ENCODE measurements around the gene GRK5. TPM values are rescaled to one million over a fixed set of nuclear protein-coding genes. Genes with fewer than 3 reads are reported as not detected.

The GRK5 gene
- total RNA-seq, 1 experiment from 2014 or later: 1.2 TPM

DNA sequence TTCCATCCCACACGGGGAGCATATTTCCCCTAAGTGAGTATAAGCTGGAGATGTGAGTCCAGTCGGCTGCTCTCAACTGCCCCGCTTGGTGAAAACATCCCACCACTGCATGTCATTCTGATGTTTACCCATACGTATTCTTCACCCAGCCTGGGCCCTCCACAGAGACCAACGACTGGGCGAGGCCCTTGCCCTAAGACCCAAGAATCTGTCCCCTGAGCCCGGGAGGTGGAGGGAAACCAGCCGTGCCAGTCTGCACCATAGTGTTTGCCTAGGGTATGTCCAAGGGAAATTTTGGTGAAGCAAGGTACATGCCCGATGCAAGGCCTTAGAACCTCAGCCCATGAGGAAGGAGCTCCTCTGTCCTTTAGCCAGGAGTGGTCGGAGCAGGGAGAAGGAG, 267.2 kb downstream of the GRK5 start:
- Histone ChIP-seq H2BK20ac (ENCODE audit: low read depth, low read length, poor library complexity, severe bottlenecking) (no peak overlapping the region), H2BK5ac (ENCODE audit: insufficient read length, low read length) (no peak overlapping the region), H3K23ac (ENCODE audit: insufficient read length, low read depth, low read length) (no peak overlapping the region), H3T11ph (ENCODE audit: low read length) (no peak overlapping the region), H3K14ac (ENCODE audit: insufficient read depth, low read length) (no peak overlapping the region), H2BK15ac (ENCODE audit: low read depth, low read length) (no peak overlapping the region), H2BK12ac (ENCODE audit: insufficient read length, low read depth, low read length) (no peak overlapping the region), H4K91ac (ENCODE audit: insufficient read length, low read depth, low read length) (no peak overlapping the region), H4K8ac (replicated peaks; ENCODE audit: insufficient read length, low read depth, low read length) (no peak overlapping the region), H2BK120ac (ENCODE audit: low read depth, low read length, poor library complexity, severe bottlenecking) (no peak overlapping the region), H3K56ac (ENCODE audit: insufficient read length, low read depth, low read length) (no peak overlapping the region), H3K27ac (ENCODE audit: insufficient read length, low read depth, low read length) (no peak overlapping the region), H3K4me2 (ENCODE audit: insufficient read depth, insufficient read length, low read length) (no peak overlapping the region), H2AFZ (ENCODE audit: low read length) (no peak overlapping the region), H3K23me2 (ENCODE audit: insufficient read length, low read depth, low read length, poor library complexity, severe bottlenecking) (no peaks in the 10 kb centered on the region), H3K18ac (ENCODE audit: insufficient read length, low read depth, low read length) (no peak overlapping the region), H3K4me1 (ENCODE audit: insufficient read depth, low read length) (no peaks in the 10 kb centered on the region; the same call in 1 of the 2 replicates), H3K4ac (ENCODE audit: low read depth, low read length) (no peak overlapping the region), H4K5ac (ENCODE audit: insufficient read length, low read depth, low read length) (no peak overlapping the region), H3K79me1 (ENCODE audit: insufficient read depth, low read depth, low read length, poor library complexity, severe bottlenecking) (no peaks in the 10 kb centered on the region), H3K9me3 (ENCODE audit: control insufficient read depth, low read depth, low read length) (no peaks in the 10 kb centered on the region), H3K9ac (ENCODE audit: extremely low read depth, insufficient read length, low read length) (no peak overlapping the region), H3K79me2 (ENCODE audit: insufficient read depth, low read length) (no peaks in the 10 kb centered on the region), H3K27me3 (ENCODE audit: insufficient read depth, low read length) (peaks cover 29% of the 10 kb centered on the region), H4K20me1 (ENCODE audit: control insufficient read depth, insufficient read depth, insufficient read length) (no peaks in the 10 kb centered on the region), H2AK5ac (ENCODE audit: insufficient read length, low read length) (no peak overlapping the region)
- DNase-seq: no peak
- Mint-ChIP-seq H3K9me3 (peaks cover 4 to 5% of the 10 kb centered on the region in 2 experiments; a peak in 4 of 5 replicates), H3K27me3 (ENCODE audit: low read depth) (peaks cover 94% of the 10 kb centered on the region), H3K27ac (no peak overlapping the region), H3K4me1 (peaks cover 8 to 21% of the 10 kb centered on the region in 2 experiments), H3K36me3 (ENCODE audit: insufficient read depth in 1 of 3, low read depth in 3 of 3) (no peaks in the 10 kb centered on the region; a peak in 1 of 7 replicates), H3K4me3 (no peak overlapping the region)
- WGBS (ENCODE audit: extremely low coverage, insufficient read length, low lambda C conversion rate): no CpG with 5 or more reads among the region's 10 CpGs
- TF ChIP-seq, protein P1, sequence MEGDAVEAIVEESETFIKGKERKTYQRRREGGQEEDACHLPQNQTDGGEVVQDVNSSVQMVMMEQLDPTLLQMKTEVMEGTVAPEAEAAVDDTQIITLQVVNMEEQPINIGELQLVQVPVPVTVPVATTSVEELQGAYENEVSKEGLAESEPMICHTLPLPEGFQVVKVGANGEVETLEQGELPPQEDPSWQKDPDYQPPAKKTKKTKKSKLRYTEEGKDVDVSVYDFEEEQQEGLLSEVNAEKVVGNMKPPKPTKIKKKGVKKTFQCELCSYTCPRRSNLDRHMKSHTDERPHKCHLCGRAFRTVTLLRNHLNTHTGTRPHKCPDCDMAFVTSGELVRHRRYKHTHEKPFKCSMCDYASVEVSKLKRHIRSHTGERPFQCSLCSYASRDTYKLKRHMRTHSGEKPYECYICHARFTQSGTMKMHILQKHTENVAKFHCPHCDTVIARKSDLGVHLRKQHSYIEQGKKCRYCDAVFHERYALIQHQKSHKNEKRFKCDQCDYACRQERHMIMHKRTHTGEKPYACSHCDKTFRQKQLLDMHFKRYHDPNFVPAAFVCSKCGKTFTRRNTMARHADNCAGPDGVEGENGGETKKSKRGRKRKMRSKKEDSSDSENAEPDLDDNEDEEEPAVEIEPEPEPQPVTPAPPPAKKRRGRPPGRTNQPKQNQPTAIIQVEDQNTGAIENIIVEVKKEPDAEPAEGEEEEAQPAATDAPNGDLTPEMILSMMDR (conservative IDR thresholded peaks at IDR 0.05): no peak

All from H9 (cell line).